OCI-LY3 (cell line): ENCODE results near the gene TTC36.

Source experiments
- CTCF ChIP-seq: fragments of 200-600, 300-600 bp; sonication (generic); IDR thresholded peaks from 2 replicates; pipeline ENCODE4 v1.5.1; 2014; ENCODE audit warnings: antibody characterized with exemption, low read length, low read depth
- EZH2phosphoT487 ChIP-seq: fragments of 200-600 bp; shearing (Covaris generic); IDR thresholded peaks from 2 replicates; pipeline ENCODE4 v1.6.1; 2018; ENCODE audit warnings: antibody characterized with exemption, mixed run types, low read depth

- no peak for TF ChIP-seq CTCF
- TF ChIP-seq EZH2phosphoT487 = no peak
These were observed 29.4 kb upstream of the TTC36 start for GRCh38 chr11:118497831-118498230.
